Tibial nerve (tissue), 4 donors: ENCODE measurements around the gene WDR73. TPM values are rescaled to one million over a fixed set of nuclear protein-coding genes. Genes with fewer than 3 reads are reported as not detected.
"Not testable (repeated sequence)": the region's sequence is repeated elsewhere in the genome, so short reads cannot be mapped to it uniquely, and the experiment has no call there.

Source experiments
- DNase-seq, 2 donors: peaks; one replicate each; pipeline ENCODE4 v3.0.0-alpha.2; 2019; ENCODE audit warnings: low spot score in 2 of 2
- H3K27ac ChIP-seq, 4 donors: fragments of 200-600 bp; sonication (generic) in 3 of 4; one replicate each; pipeline ENCODE4 v1.5.1; 2017 to 2019; ENCODE audit warnings: mild to moderate bottlenecking in 1 of 4
- H3K27me3 ChIP-seq, 2 donors: fragments of 200-600 bp; sonication (generic) in 1 of 2; one replicate each; pipeline versions ENCODE4 v1.5.1 to v1.6.0; 2017 to 2019
- H3K36me3 ChIP-seq, 3 donors: fragments of 200-600 bp; sonication (generic); one replicate each; pipeline ENCODE4 v1.5.1; 2018 to 2019
- H3K4me1 ChIP-seq, 4 donors: fragments of 200-600 bp; sonication (generic) in 3 of 4; one replicate each; pipeline ENCODE4 v1.5.1; 2017 to 2019
- H3K4me3 ChIP-seq, 4 donors: fragments of 200-600 bp; sonication (generic) in 3 of 4; one replicate each; pipeline ENCODE4 v1.5.1; 2017 to 2019; ENCODE audit warnings: mild to moderate bottlenecking in 1 of 4, moderate library complexity in 1 of 4
- H3K9me3 ChIP-seq, 4 donors: fragments of 200-600 bp; sonication (generic) in 3 of 4; one replicate each; pipeline ENCODE4 v1.5.1; 2017 to 2019
- EP300 ChIP-seq, 2 donors: sonication (generic); formaldehyde crosslinking; IDR thresholded peaks; one replicate each; pipeline ENCODE4 v1.6.1; 2017; ENCODE audit warnings: antibody characterized with exemption in 2 of 2, mild to moderate bottlenecking in 1 of 2
- POLR2A ChIP-seq, 2 donors: fragments of 450-650 bp; IDR thresholded peaks; one replicate each; pipeline ENCODE4 v1.6.1; 2017; ENCODE audit warnings: antibody characterized with exemption in 2 of 2, mild to moderate bottlenecking in 2 of 2, moderate library complexity in 2 of 2
- WGBS, 2 donors: methylation state at CpG; one replicate each; pipeline ENCODE4 v1.1.5; 2018; 5-methylcytosine and 5-hydroxymethylcytosine counted together
- total RNA-seq, 4 donors: library from RNA; depleted of rRNA; stranded (reverse); fragments of >200 nt; gene quantifications; one replicate each; pipeline ENCODE4 v1.1.0, GENCODE V29; 2016
- TF ChIP-seq, protein P1 (sequence below), 5 experiments: fragments of 200-600 bp in 3 of 5; fragments of 450-650 bp in 2 of 5; sonication (generic) in 3 of 5; IDR thresholded peaks; one replicate each; pipeline ENCODE4 v1.5.1; 2016 to 2019; ENCODE audit warnings: antibody characterized with exemption in 5 of 5, mild to moderate bottlenecking in 3 of 5, moderate library complexity in 2 of 5

The WDR73 gene
- total RNA-seq, 4 donors from 2014 or later: 19.7 to 40.2 (median 32.3) TPM

DNA sequence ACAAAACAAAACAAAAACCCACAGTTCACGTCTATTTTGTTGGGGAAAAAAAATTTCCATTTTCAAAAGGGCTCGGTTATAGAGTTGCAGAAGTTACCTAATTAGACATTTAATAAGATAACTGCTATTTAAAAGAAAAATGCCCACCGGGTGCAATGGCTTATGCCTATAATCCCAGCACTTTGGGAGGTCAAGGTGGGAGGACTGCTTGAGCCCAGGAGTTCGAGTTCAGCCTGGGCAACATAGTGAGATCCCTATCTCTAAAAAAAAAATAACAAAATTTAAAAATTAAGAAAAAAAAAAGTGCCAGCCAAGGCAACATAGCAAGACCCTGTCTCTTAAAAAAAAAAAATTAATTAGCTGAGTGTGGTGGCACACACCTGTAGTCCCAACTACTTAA, 42.7 kb upstream of the WDR73 start:
- no peaks in the 10 kb centered on the region for H3K27me3 ChIP-seq
- H3K4me3 ChIP-seq: no peak overlapping the region
- H3K27ac ChIP-seq: no peak overlapping the region
- 75 to 77% methylated on average over 4 of the region's 4 CpGs for WGBS, 2 donors
- H3K9me3 ChIP-seq: no peaks in the 10 kb centered on the region
- no peaks in the 10 kb centered on the region for H3K36me3 ChIP-seq
- H3K4me1 ChIP-seq: peaks cover 0 to 27% (median 0%) of the 10 kb centered on the region in 4 donors
- DNase-seq: no peak
- TF ChIP-seq, protein P1, sequence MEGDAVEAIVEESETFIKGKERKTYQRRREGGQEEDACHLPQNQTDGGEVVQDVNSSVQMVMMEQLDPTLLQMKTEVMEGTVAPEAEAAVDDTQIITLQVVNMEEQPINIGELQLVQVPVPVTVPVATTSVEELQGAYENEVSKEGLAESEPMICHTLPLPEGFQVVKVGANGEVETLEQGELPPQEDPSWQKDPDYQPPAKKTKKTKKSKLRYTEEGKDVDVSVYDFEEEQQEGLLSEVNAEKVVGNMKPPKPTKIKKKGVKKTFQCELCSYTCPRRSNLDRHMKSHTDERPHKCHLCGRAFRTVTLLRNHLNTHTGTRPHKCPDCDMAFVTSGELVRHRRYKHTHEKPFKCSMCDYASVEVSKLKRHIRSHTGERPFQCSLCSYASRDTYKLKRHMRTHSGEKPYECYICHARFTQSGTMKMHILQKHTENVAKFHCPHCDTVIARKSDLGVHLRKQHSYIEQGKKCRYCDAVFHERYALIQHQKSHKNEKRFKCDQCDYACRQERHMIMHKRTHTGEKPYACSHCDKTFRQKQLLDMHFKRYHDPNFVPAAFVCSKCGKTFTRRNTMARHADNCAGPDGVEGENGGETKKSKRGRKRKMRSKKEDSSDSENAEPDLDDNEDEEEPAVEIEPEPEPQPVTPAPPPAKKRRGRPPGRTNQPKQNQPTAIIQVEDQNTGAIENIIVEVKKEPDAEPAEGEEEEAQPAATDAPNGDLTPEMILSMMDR (IDR thresholded peaks at IDR 0.05): no peak
- TF ChIP-seq EP300 (IDR thresholded peaks at IDR 0.05): no peak
- no peak for TF ChIP-seq POLR2A (IDR thresholded peaks at IDR 0.05)

DNA sequence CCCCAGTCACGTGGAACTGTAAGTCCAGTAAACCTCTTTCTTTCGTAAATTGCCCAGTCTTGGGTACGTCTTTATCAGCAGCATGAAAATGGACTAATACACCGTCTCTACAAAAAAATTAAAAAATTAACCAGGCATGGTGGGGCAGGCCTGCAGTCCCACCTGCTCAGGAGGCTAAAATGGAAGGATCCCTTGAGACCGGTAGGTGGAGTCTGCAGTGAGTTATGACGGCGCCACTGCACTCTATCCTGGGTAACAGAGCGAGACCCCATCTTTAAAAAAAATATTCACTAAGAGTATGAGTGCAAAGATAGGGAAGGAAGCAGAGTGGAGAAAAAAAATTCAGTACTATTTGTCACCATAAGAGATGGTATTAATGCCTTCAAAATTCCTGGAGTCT, 36.3 kb upstream of the WDR73 start:
- no peaks in the 10 kb centered on the region for H3K9me3 ChIP-seq
- H3K4me3 ChIP-seq: no peak overlapping the region
- H3K36me3 ChIP-seq: peaks cover 0 to 40% (median 0%) of the 10 kb centered on the region in 3 donors
- no peaks in the 10 kb centered on the region for H3K27me3 ChIP-seq
- DNase-seq: no peak
- H3K4me1 ChIP-seq: peaks cover 0 to 14% (median 0%) of the 10 kb centered on the region in 4 donors
- no peak overlapping the region for H3K27ac ChIP-seq
- TF ChIP-seq, protein P1 (IDR thresholded peaks at IDR 0.05): no peak
- TF ChIP-seq POLR2A (IDR thresholded peaks at IDR 0.05): no peak
- TF ChIP-seq EP300 (IDR thresholded peaks at IDR 0.05): no peak
- 94% methylated on average over 8 of the region's 8 CpGs for WGBS, 2 donors

DNA sequence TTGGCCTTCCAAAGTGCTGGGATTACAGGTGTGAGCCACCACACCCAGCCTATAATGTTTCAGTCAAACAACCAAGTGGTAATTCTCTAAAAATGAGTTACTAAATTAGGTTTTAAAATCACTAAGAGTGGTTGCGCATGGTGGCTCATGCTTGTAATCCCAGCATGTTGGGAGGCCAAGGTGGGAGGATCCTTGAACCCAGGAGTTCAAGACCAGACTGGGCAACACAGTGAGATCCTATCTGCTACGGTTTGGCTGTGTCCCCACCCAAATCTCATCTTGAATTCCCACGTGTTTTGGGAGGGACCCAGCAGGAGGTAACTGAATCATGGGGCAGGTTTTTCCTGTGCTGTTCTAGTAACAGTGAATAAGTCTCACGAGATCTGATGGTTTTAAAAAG, 35.8 kb upstream of the WDR73 start:
- Histone ChIP-seq H3K4me1 (peaks cover 0 to 14% (median 0%) of the 10 kb centered on the region in 4 donors), H3K4me3 (no peak overlapping the region), H3K27me3 (no peaks in the 10 kb centered on the region), H3K36me3 (peaks cover 0 to 43% (median 0%) of the 10 kb centered on the region in 3 donors), H3K27ac (no peak overlapping the region), H3K9me3 (no peaks in the 10 kb centered on the region)
- WGBS, 2 donors: 92 to 93% methylated on average over 4 of the region's 4 CpGs
- DNase-seq: no peak
- TF ChIP-seq, protein P1 (IDR thresholded peaks at IDR 0.05): no peak
- TF ChIP-seq POLR2A (IDR thresholded peaks at IDR 0.05) (no peak), EP300 (IDR thresholded peaks at IDR 0.05) (no peak)

DNA sequence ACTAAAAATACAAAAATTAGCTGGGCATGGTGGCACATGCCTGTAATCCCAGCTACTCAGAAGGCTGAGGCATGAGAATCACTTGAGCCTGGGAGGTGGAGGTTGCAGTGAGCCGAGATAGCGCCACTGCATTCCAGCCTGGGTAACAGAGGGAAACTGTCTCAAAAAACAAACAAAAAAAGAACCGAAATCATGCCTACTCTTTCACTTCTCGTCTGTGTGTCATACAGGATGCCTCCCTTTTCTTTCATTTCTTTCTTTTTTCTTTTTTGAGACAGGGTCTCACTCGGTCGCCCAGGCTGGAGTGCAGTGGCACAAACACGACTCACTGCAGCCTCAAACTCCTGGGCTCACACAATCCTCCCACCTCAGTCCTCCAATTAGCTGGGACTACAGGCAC, 32.4 kb upstream of the WDR73 start:
- WGBS, 2 donors: 79 to 82% methylated on average over 7 of the region's 7 CpGs
- H3K27ac ChIP-seq, H3K27me3 ChIP-seq, H3K4me1 ChIP-seq, DNase-seq, H3K9me3 ChIP-seq, H3K4me3 ChIP-seq: not testable (repeated sequence)
- H3K36me3 ChIP-seq: peaks cover 0 to 67% (median 0%) of the 10 kb centered on the region in 3 donors

DNA sequence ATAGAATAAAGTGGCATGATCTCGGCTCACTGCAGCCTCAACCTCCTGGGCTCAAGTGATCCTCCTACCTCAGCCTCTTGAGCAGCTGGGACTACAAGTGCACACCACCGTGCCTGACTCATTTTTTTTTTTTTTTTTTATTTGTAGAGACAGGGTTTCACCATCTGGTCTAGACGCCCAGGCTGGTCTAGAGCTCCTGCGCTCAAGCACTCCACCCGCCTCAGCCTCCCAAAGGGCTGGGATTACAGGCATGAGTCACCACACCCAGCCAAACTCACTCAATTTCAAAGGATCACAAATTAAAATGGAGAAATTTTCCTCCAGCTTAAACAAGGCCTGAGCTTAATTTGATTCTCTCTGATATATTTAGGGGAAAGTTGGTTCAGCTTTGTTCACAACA, 31.2 kb upstream of the WDR73 start:
- Histone ChIP-seq H3K4me3 (no peak overlapping the region), H3K27me3 (no peaks in the 10 kb centered on the region), H3K4me1 (peaks cover 0 to 5% (median 0%) of the 10 kb centered on the region in 4 donors), H3K36me3 (peaks cover 0 to 67% (median 0%) of the 10 kb centered on the region in 3 donors), H3K9me3 (no peaks in the 10 kb centered on the region), H3K27ac (no peak overlapping the region)
- TF ChIP-seq, protein P1 (IDR thresholded peaks at IDR 0.05): no peak
- TF ChIP-seq EP300 (IDR thresholded peaks at IDR 0.05): no peak
- TF ChIP-seq POLR2A (IDR thresholded peaks at IDR 0.05): no peak
- 74 to 77% methylated on average over 5 of the region's 5 CpGs for WGBS, 2 donors
- peak in 1 of 2 donors; percentile 22 for DNase-seq

DNA sequence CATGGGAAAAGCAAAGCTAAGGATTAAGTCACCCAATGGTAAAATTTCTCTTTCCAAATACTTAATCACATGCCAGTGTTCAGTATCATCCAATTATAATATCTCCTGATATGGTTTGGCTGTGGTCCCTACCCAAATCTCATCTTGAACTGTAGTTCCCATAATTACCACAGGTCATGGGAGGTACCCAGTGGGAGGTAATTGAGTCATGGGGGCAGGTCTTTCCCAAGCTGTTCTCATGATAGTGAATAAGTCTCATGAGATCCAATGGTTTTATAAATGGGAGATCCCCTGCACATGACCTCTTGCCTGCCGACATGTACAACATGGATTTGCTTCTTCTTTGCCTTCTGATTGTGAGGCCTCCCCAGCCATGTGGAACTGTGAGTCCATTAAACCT, 30.0 kb upstream of the WDR73 start:
- Histone ChIP-seq H3K27ac (no peak overlapping the region), H3K9me3 (no peaks in the 10 kb centered on the region), H3K4me3 (no peak overlapping the region), H3K4me1 (peaks cover 0 to 5% (median 0%) of the 10 kb centered on the region in 4 donors), H3K36me3 (peaks cover 0 to 70% (median 0%) of the 10 kb centered on the region in 3 donors), H3K27me3 (no peaks in the 10 kb centered on the region)
- TF ChIP-seq, protein P1 (IDR thresholded peaks at IDR 0.05): no peak
- TF ChIP-seq EP300 (IDR thresholded peaks at IDR 0.05) (no peak), POLR2A (IDR thresholded peaks at IDR 0.05) (no peak)
- no peak for DNase-seq
- WGBS, 2 donors: 41 to 52% methylated on average over 1 of the region's 1 CpG
